Right lobe of liver (tissue), 6 donors: ENCODE measurements around the gene SGSH. TPM values are rescaled to one million over a fixed set of nuclear protein-coding genes. Genes with fewer than 3 reads are reported as not detected.
"Not testable (repeated sequence)": the region's sequence is repeated elsewhere in the genome, so short reads cannot be mapped to it uniquely, and the experiment has no call there.

Source experiments
- ATAC-seq, 4 donors: fragments of 200-7000 bp; cut with Tn5 transposase; one replicate each; pipeline ENCODE4 v1.9.1; 2020; ENCODE audit warnings: mild to moderate bottlenecking in 4 of 4, moderate library complexity in 4 of 4
- DNase-seq, 3 donors: peaks; one replicate each; pipeline ENCODE4 v3.0.0-alpha.2; 2020
- H3K27ac ChIP-seq, 3 donors: fragments of 200-600 bp; one replicate each; pipeline ENCODE4 v1.8.0; 2022
- H3K27me3 ChIP-seq, 2 donors: fragments of 200-600 bp; one replicate each; pipeline ENCODE4 v1.8.0; 2022
- H3K36me3 ChIP-seq, 4 donors: fragments of 200-600 bp; sonication (generic) in 1 of 4; one replicate each; pipeline versions ENCODE4 v1.5.1 to v1.8.0; 2017 to 2022; ENCODE audit warnings: control low read depth in 1 of 4
- H3K4me1 ChIP-seq, 4 donors: fragments of 200-600 bp; sonication (generic) in 1 of 4; one replicate each; pipeline versions ENCODE4 v1.5.1 to v1.8.0; 2017 to 2022; ENCODE audit warnings: control low read depth in 1 of 4
- H3K4me3 ChIP-seq, 3 donors: fragments of 200-600 bp; one replicate each; pipeline ENCODE4 v1.8.0; 2022
- H3K9me3 ChIP-seq, 4 donors: fragments of 200-600 bp; sonication (generic) in 1 of 4; one replicate each; pipeline versions ENCODE4 v1.5.1 to v1.8.0; 2017 to 2022; ENCODE audit warnings: control low read depth in 1 of 4
- CTCF ChIP-seq, 4 donors: fragments of 200-600 bp in 3 of 4; fragments of 450-650 bp in 1 of 4; IDR thresholded peaks; one replicate each; pipeline versions ENCODE4 v1.5.1 to v1.8.0; 2016 to 2022; ENCODE audit warnings: antibody characterized with exemption in 4 of 4, mild to moderate bottlenecking in 2 of 4
- POLR2A ChIP-seq: fragments of 450-650 bp; IDR thresholded peaks from one replicate; pipeline ENCODE4 v1.6.1; 2017; ENCODE audit warnings: antibody characterized with exemption, mild to moderate bottlenecking
- WGBS: methylation state at CpG from one replicate; pipeline ENCODE4 v1.1.6; 2018; ENCODE audit warnings: low coverage, low lambda C conversion rate; ENCODE audit not compliant: insufficient coverage; ENCODE audit errors: missing lambda C conversion rate; 5-methylcytosine and 5-hydroxymethylcytosine counted together
- intact Hi-C, 2 donors: fragments of 100-400 bp; cut with DNase I; formaldehyde crosslinking; loops; one replicate each; pipeline versions ENCODE4 v1.11.2 to v1.14.1; 2022
- total RNA-seq, 6 experiments: library from RNA; depleted of rRNA in 2 of 6; stranded (reverse); fragments of >200 nt in 2 of 6; fragmentation: NEBNext Ultra II Directional in 3 of 6; extraction: Animal tissue kit (Norgen Biotek cat#: 25700) in 3 of 6; gene quantifications; one replicate each; pipeline versions ENCODE4 v1.1.0 to v1.2.4, GENCODE V29; 2016 to 2023
- donor health status: DM: no; HTN: yes; CAD: no.
- donor health status: DM: no; HTN: no; CAD: no.
- donor health status: DM: no; HTN: no; CAD: no.
- donor health status: DM: no; HTN: yes; CAD: no.
- donor health status: DM: no; HTN: yes; CAD: no.

SGSH gene
- total RNA-seq, 6 experiments from 2014 or later, result 9.7 to 23.5 (median 15.7) TPM

GRCh38 chr17:80260069-80260535 lies 40.0 kb upstream of the SGSH start:
- Histone ChIP-seq H3K27ac (peak overlapping the region; percentile 81 to 92 (median 82)), H3K36me3 (no peaks in the 10 kb centered on the region), H3K4me3 (peak overlapping the region; percentile 46 to 72 (median 57)), H3K4me1 (peaks cover 0 to 29% (median 13%) of the 10 kb centered on the region in 4 donors), H3K9me3 (no peaks in the 10 kb centered on the region), H3K27me3 (no peaks in the 10 kb centered on the region)
- DNase-seq, result peak; percentile 77 to 86 (median 85)
- ATAC-seq, result peak; percentile 52 to 67 (median 66)
- intact Hi-C loops, result no loop called here
- TF ChIP-seq CTCF (IDR thresholded peaks at IDR 0.05) (no peak), POLR2A (peak; percentile 67)
- WGBS, result 2% methylated on average over 22 of the region's 63 CpGs

GRCh38 chr17:80259457-80260068 lies 39.4 kb upstream of the SGSH start:
- Histone ChIP-seq H3K4me3 (peak overlapping the region; percentile 46 to 72 (median 57)), H3K4me1 (peaks cover 0 to 34% (median 11%) of the 10 kb centered on the region in 4 donors), H3K36me3 (no peaks in the 10 kb centered on the region), H3K27ac (peak overlapping the region; percentile 81 to 92 (median 82)), H3K27me3 (no peaks in the 10 kb centered on the region), H3K9me3 (no peaks in the 10 kb centered on the region)
- no peak for ATAC-seq
- no peak for TF ChIP-seq CTCF (IDR thresholded peaks at IDR 0.05)
- TF ChIP-seq POLR2A, result no peak
- WGBS, result 54% methylated on average over 9 of the region's 18 CpGs
- DNase-seq, result peak in 1 of 3 donors; percentile 33
- intact Hi-C loops, result loop anchor here in 1 of 2 donors (10.0 kb wide), 1 partner anchor 175 kb away; no protein-coding TSS in a partner anchor

GRCh38 chr17:80258296-80258695 lies 38.2 kb upstream of the SGSH start:
- intact Hi-C loops, result loop anchor here in 1 of 2 donors (10.0 kb wide), 1 partner anchor 173 kb away; no protein-coding TSS in a partner anchor
- not testable (repeated sequence) for H3K4me3 ChIP-seq, H3K27ac ChIP-seq, H3K9me3 ChIP-seq, H3K36me3 ChIP-seq, DNase-seq, ATAC-seq, H3K27me3 ChIP-seq
- H3K4me1 ChIP-seq, result peaks cover 0 to 25% (median 9%) of the 10 kb centered on the region in 4 donors
- 83% methylated on average over 1 of the region's 2 CpGs for WGBS

- H3K36me3 ChIP-seq, result no peaks in the 10 kb centered on the region
- H3K4me3 ChIP-seq, result no peak overlapping the region
- no peak for TF ChIP-seq POLR2A
- no peak for TF ChIP-seq CTCF (IDR thresholded peaks at IDR 0.05)
- intact Hi-C loops, result loop anchor here in 1 of 2 donors (10.0 kb wide), 1 partner anchor 173 kb away; no protein-coding TSS in a partner anchor
- no peak for ATAC-seq
- H3K4me1 ChIP-seq, result peaks cover 0 to 19% (median 6%) of the 10 kb centered on the region in 4 donors
- WGBS, result 90% methylated on average over 11 of the region's 14 CpGs
- H3K27ac ChIP-seq, result no peak overlapping the region
- H3K27me3 ChIP-seq, result no peaks in the 10 kb centered on the region
- H3K9me3 ChIP-seq, result no peaks in the 10 kb centered on the region
- DNase-seq, result no peak
Observed at GRCh38 chr17:80257716-80258213, 37.6 kb upstream of the SGSH start.

GRCh38 chr17:80256034-80256350 lies 35.9 kb upstream of the SGSH start:
- no peak for ATAC-seq
- peaks cover 0 to 8% (median 0%) of the 10 kb centered on the region in 4 donors for H3K4me1 ChIP-seq
- intact Hi-C loops, result loop anchor here in 1 of 2 donors (10.0 kb wide), 1 partner anchor 171 kb away; no protein-coding TSS in a partner anchor
- no peaks in the 10 kb centered on the region for H3K9me3 ChIP-seq
- no peak for DNase-seq
- no peaks in the 10 kb centered on the region for H3K36me3 ChIP-seq
- WGBS, result 94% methylated on average over 3 of the region's 5 CpGs
- H3K27ac ChIP-seq, result no peak overlapping the region
- TF ChIP-seq CTCF (IDR thresholded peaks at IDR 0.05) (no peak), POLR2A (no peak)
- no peaks in the 10 kb centered on the region for H3K27me3 ChIP-seq
- H3K4me3 ChIP-seq, result no peak overlapping the region
